Measurements from ENCODE around the gene TMC8. TPM values are rescaled to one million over a fixed set of nuclear protein-coding genes. Genes with fewer than 3 reads are reported as not detected.
"Not testable (repeated sequence)": the region's sequence is repeated elsewhere in the genome, so short reads cannot be mapped to it uniquely, and the experiment has no call there.

Gene TMC8
- total RNA-seq, 2 experiments from 2014 or later = 258 to 278 TPM

- ChIA-PET POLR2A (interaction anchor here (0.6 kb wide), 1 partner anchor 44 kb away, joined by 4 read pairs; no protein-coding TSS in a partner anchor), CTCF (no interaction called here)
Observed at GRCh38 chr17:78168242-78168902, 37.8 kb downstream of the TMC8 start, which contains the start of gene SYNGR2. Gene SYNGR2 (plus strand): TSS chr17:78168581. CDS start chr17:78168617, 36 bp downstream.

GRCh38 chr17:78168903-78169793 is 38.6 kb downstream of the TMC8 start:
- peaks cover 49% of the 10 kb centered on the region for H3K4me1 Mint-ChIP-seq (ENCODE audit: low read depth)
- peak; percentile 43 for ATAC-seq

More at GRCh38 chr17:78168242-78168902, 37.8 kb downstream of the TMC8 start, which contains the start of gene SYNGR2:
- DNase-seq (peak; percentile 89), ATAC-seq (peak; percentile 92)
- H3K36me3 Mint-ChIP-seq (ENCODE audit: low read depth) = peaks cover 11% of the 10 kb centered on the region
- peak within 1 kb of the TSS; percentile 69 for H3K4me3 Mint-ChIP-seq
- no peaks in the 10 kb centered on the region for H3K27me3 Mint-ChIP-seq (ENCODE audit: low read depth)
- H3K9me3 Mint-ChIP-seq (ENCODE audit: insufficient read depth) = no peaks in the 10 kb centered on the region
- peak within 1 kb of the TSS; percentile 69 for H3K27ac Mint-ChIP-seq
- peaks cover 41% of the 10 kb centered on the region for H3K4me1 Mint-ChIP-seq (ENCODE audit: low read depth)

GRCh38 chr17:78170692-78171590 is 40.4 kb downstream of the TMC8 start:
- H3K27ac Mint-ChIP-seq = no peak overlapping the region
- no peak overlapping the region for H3K4me3 Mint-ChIP-seq
- ChIA-PET POLR2A (interaction anchor here (1.2 kb wide), 1 partner anchor 16 kb away, joined by 3 read pairs; the partner anchor contains the start of gene TK1), CTCF (interaction anchor here (1.3 kb wide), 1 partner anchor 33 kb away, joined by 4 read pairs; no protein-coding TSS in a partner anchor)
- H3K4me1 Mint-ChIP-seq (ENCODE audit: low read depth) = peaks cover 60% of the 10 kb centered on the region
- DNase-seq (no peak), ATAC-seq (no peak)
- no peaks in the 10 kb centered on the region for H3K27me3 Mint-ChIP-seq (ENCODE audit: low read depth)
- H3K9me3 Mint-ChIP-seq (ENCODE audit: insufficient read depth) = no peaks in the 10 kb centered on the region
- peaks cover 26% of the 10 kb centered on the region for H3K36me3 Mint-ChIP-seq (ENCODE audit: low read depth)

More at GRCh38 chr17:78168903-78169793, 38.6 kb downstream of the TMC8 start:
- Mint-ChIP-seq H3K9me3 (ENCODE audit: insufficient read depth) (no peaks in the 10 kb centered on the region), H3K27me3 (ENCODE audit: low read depth) (no peaks in the 10 kb centered on the region), H3K4me3 (peak overlapping the region; percentile 69), H3K36me3 (ENCODE audit: low read depth) (peaks cover 18% of the 10 kb centered on the region), H3K27ac (peak overlapping the region; percentile 46)
- DNase-seq = peak; percentile 41
- CTCF ChIA-PET = interaction anchor here (1.2 kb wide), 1 partner anchor 150 kb away, joined by 3 read pairs; no protein-coding TSS in a partner anchor
- POLR2A ChIA-PET = interaction anchor here (0.6 kb wide), 1 partner anchor 45 kb away, joined by 4 read pairs; no protein-coding TSS in a partner anchor

GRCh38 chr17:78171591-78172248 is 41.1 kb downstream of the TMC8 start:
- peak overlapping the region; percentile 82 for H3K27ac Mint-ChIP-seq
- DNase-seq; H3K27me3 Mint-ChIP-seq (ENCODE audit: low read depth); ATAC-seq; H3K9me3 Mint-ChIP-seq (ENCODE audit: insufficient read depth); H3K4me3 Mint-ChIP-seq: not testable (repeated sequence)
- POLR2A ChIA-PET = interaction anchor here (1.2 kb wide), 1 partner anchor 15 kb away, joined by 3 read pairs; the partner anchor contains the start of gene TK1
- peaks cover 29% of the 10 kb centered on the region for H3K36me3 Mint-ChIP-seq (ENCODE audit: low read depth)
- H3K4me1 Mint-ChIP-seq (ENCODE audit: low read depth) = peaks cover 68% of the 10 kb centered on the region
- CTCF ChIA-PET = interaction anchor here (1.2 to 1.3 kb wide), 2 partner anchors 32 to 34 kb away, joined by 3 to 4 read pairs; no protein-coding TSS in a partner anchor

GRCh38 chr17:78172249-78173051 is 41.9 kb downstream of the TMC8 start:
- Mint-ChIP-seq H3K27ac (peak overlapping the region; percentile 82), H3K9me3 (ENCODE audit: insufficient read depth) (no peaks in the 10 kb centered on the region), H3K27me3 (ENCODE audit: low read depth) (no peaks in the 10 kb centered on the region), H3K4me3 (no peak overlapping the region), H3K4me1 (ENCODE audit: low read depth) (peaks cover 74% of the 10 kb centered on the region), H3K36me3 (ENCODE audit: low read depth) (peaks cover 35% of the 10 kb centered on the region)
- ChIA-PET POLR2A (interaction anchor here (1.2 kb wide), 1 partner anchor 14 kb away, joined by 3 read pairs; the partner anchor contains the start of gene TK1), CTCF (interaction anchor here (0.9 to 1.2 kb wide), 2 partner anchors 32 to 34 kb away, joined by 3 read pairs; no protein-coding TSS in a partner anchor)
- DNase-seq (no peak), ATAC-seq (no peak)

DNA sequence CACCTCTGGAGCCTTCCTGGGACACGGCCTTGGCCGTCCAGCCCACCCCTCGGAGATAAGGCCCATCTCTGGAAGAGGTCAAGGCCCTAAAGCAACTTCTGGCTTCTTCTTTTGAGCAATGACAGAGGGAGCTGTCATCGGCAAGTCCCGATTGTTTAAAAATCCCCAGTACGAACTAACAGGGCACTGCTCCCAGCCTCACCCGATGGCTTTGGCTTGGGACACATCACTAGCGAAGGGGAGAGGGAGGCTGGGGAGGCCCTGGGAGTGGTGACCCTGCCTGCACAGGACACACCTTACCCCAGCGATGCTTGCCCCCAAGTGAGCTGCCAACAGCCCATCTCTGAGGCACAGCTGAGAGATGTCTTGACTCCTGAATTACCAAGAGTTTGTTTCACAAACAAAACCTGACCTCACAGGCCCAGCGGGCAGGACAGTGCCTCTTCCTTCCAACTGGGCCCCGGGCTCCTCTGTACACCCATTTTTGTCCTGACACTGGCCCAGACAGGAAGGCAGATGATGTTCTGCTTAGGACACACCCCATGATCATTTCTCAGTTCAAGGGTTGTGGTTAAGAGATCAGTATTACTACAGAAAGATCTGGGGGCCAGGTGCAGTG is 42.6 kb downstream of the TMC8 start:
- Mint-ChIP-seq H3K4me3 (no peak overlapping the region), H3K27me3 (ENCODE audit: low read depth) (no peaks in the 10 kb centered on the region), H3K4me1 (ENCODE audit: low read depth) (peaks cover 71% of the 10 kb centered on the region), H3K9me3 (ENCODE audit: insufficient read depth) (no peaks in the 10 kb centered on the region), H3K36me3 (ENCODE audit: low read depth) (peaks cover 35% of the 10 kb centered on the region), H3K27ac (peak overlapping the region; percentile 82)
- ChIA-PET CTCF (interaction anchor here (0.9 to 4.6 kb wide), 3 partner anchors 33 to 45 kb away, joined by 3 to 31 read pairs (median 3); partner anchors contain the start of genes TMC6 and TMC8), POLR2A (interaction anchor here (0.6 to 2.3 kb wide), 2 partner anchors 31 to 1420 kb away, joined by 3 to 6 read pairs; no protein-coding TSS in a partner anchor)
- ATAC-seq (peak; percentile 21), DNase-seq (peak; percentile 48)

- H3K27me3 Mint-ChIP-seq (ENCODE audit: low read depth) = no peaks in the 10 kb centered on the region
- POLR2A ChIA-PET = interaction anchor here (2.3 kb wide), 1 partner anchor 33 kb away, joined by 6 read pairs; no protein-coding TSS in a partner anchor
- H3K4me3 Mint-ChIP-seq = no peak overlapping the region
- DNase-seq (no peak), ATAC-seq (no peak)
- peaks cover 73% of the 10 kb centered on the region for H3K4me1 Mint-ChIP-seq (ENCODE audit: low read depth)
- peak overlapping the region; percentile 82 for H3K27ac Mint-ChIP-seq
- H3K36me3 Mint-ChIP-seq (ENCODE audit: low read depth) = peaks cover 45% of the 10 kb centered on the region
- CTCF ChIA-PET = interaction anchor here (0.7 to 4.6 kb wide), 7 partner anchors 9 to 154 kb away, joined by 3 to 31 read pairs (median 7); partner anchors contain the start of genes AFMID, TK1, TMC6 and TMC8
- H3K9me3 Mint-ChIP-seq (ENCODE audit: insufficient read depth) = no peaks in the 10 kb centered on the region
Observed at GRCh38 chr17:78174346-78174869, 43.8 kb downstream of the TMC8 start.

- H3K4me3 Mint-ChIP-seq = no peak overlapping the region
Observed at GRCh38 chr17:78174870-78175642, 44.5 kb downstream of the TMC8 start.

More at GRCh38 chr17:78174870-78175642, 44.5 kb downstream of the TMC8 start:
- no peak for ATAC-seq
- no peak for DNase-seq
- H3K36me3 Mint-ChIP-seq (ENCODE audit: low read depth) = peaks cover 48% of the 10 kb centered on the region
- POLR2A ChIA-PET = interaction anchor here (1.2 to 2.3 kb wide), 2 partner anchors 12 to 33 kb away, joined by 5 to 6 read pairs; partner anchors contain the start of genes AFMID and TK1
- no peaks in the 10 kb centered on the region for H3K27me3 Mint-ChIP-seq (ENCODE audit: low read depth)
- H3K9me3 Mint-ChIP-seq (ENCODE audit: insufficient read depth) = no peaks in the 10 kb centered on the region
- H3K4me1 Mint-ChIP-seq (ENCODE audit: low read depth) = peaks cover 69% of the 10 kb centered on the region
- no peak overlapping the region for H3K27ac Mint-ChIP-seq
- CTCF ChIA-PET = interaction anchor here (0.7 to 4.6 kb wide), 11 partner anchors 8 to 156 kb away, joined by 3 to 31 read pairs (median 4); partner anchors contain the start of genes AFMID, TK1, TMC6 and TMC8
